Measurements from ENCODE around the gene KIF26B.
"Not testable (repeated sequence)": the region's sequence is repeated elsewhere in the genome, so short reads cannot be mapped to it uniquely, and the experiment has no call there.

The KIF26B gene

DNA sequence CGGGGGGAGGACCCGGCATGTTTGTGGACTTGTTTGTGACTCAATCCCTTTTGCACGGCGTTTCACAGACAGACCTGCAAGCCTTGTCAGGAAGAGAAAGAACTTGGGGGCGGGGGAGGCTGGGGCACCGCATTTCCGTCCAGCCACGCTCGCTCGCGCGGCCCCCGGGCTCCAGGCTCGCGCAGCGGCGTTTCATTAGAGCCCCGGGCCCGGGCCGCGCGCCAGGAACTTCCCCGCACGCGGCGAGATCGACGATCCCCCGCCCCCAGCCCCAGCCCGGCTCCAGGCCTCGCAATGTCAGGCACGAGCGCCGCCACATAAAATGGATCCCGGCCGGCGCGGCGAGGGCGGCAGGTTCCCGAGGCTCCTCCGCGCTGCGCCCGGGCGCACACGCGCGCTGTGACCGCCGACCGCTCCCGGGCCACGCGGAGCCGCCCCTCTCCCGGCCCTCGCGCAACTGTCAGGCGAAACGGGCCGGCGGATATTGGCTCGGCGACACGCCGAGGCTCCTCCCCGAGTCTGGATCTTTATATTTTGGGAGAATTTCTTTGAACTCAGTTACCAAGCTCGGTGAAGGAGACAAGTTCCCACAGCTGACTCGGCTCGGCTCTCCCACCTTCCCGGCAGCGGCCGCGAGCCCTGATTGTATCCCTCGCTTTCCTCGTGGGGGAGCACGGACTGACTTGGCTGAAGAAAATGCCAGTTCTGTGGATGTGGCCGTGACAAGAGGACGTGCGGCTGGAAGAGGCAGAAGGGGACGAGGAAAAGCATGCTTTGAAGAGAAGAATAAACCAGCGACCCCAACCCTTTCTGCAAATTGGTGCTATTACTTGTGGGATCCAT is at the start of gene KIF26B:
TSS of gene KIF26B (plus strand) at position 557 of the 843 bp plus-strand sequence. CDS start 440 bp downstream, outside the sequence.
- no peak for DNase-seq (ENCODE audit: low read depth)

GRCh38 chr1:245105042-245105441 is 49.7 kb upstream of the KIF26B start:
- no peak for DNase-seq (ENCODE audit: low read depth)

DNA sequence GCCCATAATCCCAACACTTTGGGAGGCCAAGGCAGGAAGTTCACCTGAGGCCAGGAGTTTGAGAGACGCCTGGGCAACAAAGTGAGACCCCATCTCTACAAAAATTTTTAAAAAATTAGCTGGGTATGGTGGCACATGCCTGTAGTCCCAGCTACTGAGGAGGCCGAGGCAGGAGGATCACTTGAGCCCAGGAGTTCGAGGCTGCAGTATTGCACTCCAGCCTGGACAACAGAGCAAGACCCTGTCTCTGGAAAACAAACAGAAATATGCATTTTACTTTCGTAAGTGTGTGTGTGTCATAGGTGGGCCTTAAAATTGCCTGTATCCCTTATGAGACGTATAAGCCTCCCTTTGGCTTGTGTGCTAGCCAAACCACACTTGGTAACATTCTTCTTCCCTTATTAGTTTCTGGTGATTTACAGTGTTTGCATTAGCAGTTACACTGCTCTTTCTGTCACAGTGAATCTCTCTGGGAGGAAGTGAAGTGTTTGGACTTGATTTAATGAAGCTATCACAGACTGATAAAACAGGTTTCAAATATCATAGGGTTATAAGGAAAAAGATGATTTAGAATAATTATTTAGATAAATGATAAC is 48.9 kb upstream of the KIF26B start:
- DNase-seq (ENCODE audit: low read depth) = no peak

GRCh38 chr1:245107776-245108114 is 47.0 kb upstream of the KIF26B start:
- DNase-seq (ENCODE audit: low read depth) = no peak

DNA sequence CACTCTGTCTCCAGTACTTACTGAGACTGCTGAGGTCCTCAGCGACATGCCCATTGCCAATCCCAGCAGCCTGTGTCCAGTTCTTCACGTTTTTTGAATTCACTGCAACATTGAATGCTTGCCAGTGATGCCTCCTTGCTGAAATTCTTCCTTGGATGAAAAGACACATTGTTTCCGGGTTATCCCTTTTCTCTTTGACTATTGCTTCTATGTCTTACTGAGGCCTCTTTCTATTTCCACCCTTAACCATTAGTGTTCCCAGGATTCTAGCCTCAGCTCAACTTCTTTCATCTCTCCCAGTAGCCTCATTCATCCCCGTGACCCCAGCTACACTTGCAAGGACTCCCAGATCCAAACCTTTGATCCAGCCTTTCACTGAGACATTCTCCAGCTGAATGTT is 46.5 kb upstream of the KIF26B start:
- no peak for DNase-seq (ENCODE audit: low read depth)

- no peak for DNase-seq (ENCODE audit: low read depth)
Measured at GRCh38 chr1:245108909-245109308, 45.9 kb upstream of the KIF26B start.

- no peak for DNase-seq (ENCODE audit: low read depth)
Measured at GRCh38 chr1:245110406-245110805, 44.4 kb upstream of the KIF26B start.

DNA sequence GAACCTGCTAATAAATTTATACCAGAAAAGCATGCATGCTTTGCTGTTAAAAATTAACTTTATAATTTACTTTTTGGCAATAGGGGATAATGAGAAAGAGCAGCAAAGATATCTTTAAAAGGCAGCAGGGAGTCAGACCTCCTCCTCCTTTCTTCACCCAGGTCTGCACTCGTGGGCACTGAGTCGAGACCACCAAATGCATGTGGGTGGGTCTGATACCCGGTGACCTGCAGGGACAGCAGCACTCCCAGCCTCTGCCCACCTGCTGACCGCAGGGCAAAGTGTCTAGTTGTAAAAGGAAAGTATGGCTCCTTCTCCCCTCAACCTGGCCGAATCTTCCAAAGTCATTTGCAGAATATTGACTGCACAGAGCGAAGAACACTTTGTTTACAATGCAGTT is 43.7 kb upstream of the KIF26B start:
- no peak for DNase-seq (ENCODE audit: low read depth)

DNA sequence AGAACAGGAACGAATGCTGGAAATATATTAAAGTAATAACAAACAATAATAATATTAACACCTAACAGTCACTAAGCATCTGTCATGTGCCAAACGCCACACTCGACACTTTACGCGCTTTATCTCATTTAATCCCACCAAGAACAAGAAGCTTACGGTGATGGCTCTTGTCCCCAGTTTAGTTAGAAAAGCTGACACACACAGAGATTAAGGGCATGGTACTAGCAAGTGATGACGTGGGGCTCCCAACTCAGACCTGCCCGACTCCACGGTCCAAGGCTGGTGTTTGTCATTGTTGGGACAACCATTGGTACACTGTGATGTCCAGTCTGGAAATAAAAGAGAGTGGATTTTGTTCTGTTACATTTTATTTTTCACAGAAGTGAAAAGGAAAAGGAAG is 41.1 kb upstream of the KIF26B start:
- DNase-seq (ENCODE audit: low read depth) = no peak

GRCh38 chr1:245116131-245116530 is 38.7 kb upstream of the KIF26B start:
- no peak for DNase-seq (ENCODE audit: low read depth)

DNA sequence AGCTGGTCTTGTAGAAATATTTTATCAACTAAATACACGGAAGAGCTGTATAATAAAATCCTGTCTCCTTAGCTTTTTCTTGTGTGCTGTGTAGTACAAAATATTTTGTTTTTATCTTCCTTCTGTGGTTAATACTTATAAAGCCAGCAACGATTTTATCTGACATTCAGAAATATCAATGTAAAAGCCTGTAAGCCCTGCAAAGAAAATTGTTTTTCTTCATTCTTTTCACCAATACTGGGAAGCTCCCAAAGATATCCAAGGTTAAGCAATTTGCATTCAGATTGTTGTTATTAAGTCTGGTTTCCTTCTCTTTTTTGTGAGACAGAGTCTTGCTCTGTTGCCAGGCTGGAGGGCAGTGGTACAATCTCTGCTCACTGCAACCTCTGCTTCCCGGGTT is 38.0 kb upstream of the KIF26B start:
- no peak for DNase-seq (ENCODE audit: low read depth)

DNA sequence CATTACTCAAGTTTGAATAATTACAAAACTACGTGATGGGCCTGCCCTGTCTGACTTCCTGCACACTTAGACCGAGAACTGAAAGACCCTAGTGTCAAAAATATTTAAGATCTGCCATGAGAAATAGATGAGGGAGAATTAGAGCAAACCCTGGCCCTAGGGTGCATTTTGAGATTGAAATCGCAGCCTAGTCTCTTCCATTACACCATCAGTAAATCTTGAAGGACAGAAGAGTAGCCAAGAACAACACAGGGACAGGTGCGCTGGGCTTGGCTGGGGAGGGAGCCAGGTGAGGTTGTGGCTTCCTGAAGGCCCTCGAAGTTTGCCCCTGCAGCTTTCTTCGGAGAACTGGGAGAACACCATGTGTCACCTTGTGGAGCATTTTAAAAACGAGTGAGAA is 36.7 kb upstream of the KIF26B start:
- DNase-seq (ENCODE audit: low read depth) = no peak

DNA sequence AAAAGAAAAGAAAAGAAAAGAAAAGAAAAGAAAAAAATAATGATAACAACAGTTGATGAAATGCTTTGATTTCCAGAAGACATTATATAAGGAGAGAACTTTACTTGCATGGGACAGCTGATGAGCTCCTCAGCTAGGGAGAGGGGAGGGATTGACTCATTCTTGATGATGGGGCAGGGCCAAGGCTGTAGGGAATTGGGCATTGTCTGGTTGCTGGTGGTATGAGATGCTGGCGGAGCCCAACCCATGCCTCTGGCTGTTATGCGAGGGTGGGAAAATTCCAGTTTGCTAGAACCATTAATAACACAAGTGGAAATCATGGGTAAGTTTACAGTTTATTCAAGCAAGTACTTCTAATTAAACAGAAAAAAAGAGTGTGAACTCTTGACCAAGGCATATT is 36.0 kb upstream of the KIF26B start:
- no peak for DNase-seq (ENCODE audit: low read depth)

DNA sequence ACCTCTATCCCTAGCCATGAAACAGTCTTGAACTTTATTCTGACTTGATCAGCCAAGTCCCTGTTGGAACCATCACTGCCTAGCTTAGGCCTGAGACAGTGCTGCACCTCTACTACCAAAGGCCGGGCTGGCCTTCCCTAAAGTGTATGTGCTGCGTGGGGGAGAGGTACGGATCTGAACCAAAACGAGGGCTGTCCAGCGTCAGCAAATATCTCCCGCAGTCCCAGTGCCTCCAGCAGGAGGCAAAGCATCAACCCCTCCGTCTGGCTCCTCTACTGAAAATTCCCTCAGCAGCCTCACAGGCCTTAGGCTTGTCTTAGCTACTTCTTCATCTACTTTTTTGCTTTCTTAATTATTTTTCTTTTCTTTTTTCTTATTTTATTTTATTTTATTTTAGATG is 33.3 kb upstream of the KIF26B start:
- no peak for DNase-seq (ENCODE audit: low read depth)

DNA sequence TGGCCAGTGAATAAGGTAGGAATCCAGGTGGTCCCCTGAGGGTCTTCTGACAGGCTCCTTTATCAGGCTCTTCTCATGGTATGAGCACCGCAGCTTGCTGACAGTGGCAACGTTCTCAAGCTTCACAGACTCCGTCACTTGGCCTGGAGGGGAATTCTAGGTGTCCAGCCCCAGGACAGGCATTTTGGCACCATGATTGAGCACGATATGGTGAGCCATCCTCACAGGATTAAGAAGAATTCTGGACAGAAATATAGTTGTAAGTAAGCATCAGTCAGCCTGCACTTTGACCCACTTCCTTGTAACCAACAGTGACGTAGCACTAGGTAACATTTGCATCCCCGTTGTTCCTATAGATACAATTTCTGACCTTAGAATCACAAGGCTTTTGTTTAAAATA is 30.5 kb upstream of the KIF26B start:
- no peak for DNase-seq (ENCODE audit: low read depth)

DNA sequence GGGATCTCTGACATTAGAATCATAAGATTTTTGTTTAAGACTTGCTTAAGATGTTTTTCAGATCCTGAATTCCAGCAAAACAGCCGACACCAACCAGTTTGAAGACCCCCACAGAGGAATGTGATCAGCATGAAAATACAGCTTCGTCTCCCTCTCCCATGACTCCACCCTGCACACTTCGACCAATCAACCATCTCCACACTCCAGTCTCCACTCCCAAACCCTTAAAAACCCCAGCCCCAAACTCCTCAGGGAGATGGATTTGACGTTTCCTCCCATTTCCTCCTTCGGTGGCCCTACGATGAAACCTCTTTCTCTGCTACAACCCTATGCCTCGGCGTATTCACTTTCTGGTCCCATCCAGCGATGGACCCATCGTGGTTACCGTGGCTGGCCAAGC is 30.1 kb upstream of the KIF26B start:
- DNase-seq (ENCODE audit: low read depth) = no peak

DNA sequence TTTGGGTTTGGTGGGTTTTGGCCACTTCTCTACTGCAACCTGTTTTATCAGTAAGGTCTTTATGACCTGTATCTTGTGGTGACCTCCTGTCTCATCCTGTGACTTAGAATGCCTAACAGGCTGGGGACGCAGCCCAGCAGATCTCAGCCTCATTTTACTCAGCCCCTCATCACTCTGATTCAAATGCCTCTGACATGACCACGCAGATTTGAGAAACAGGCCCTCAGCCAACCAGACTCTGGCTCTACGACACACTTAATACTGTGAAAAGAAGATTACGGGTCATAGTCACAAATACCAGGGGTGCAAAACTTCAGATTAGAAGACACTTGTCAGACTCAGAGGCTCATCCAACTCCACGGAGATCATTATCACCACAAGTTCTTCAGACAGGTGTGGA is 28.3 kb upstream of the KIF26B start:
- DNase-seq (ENCODE audit: low read depth) = no peak

DNA sequence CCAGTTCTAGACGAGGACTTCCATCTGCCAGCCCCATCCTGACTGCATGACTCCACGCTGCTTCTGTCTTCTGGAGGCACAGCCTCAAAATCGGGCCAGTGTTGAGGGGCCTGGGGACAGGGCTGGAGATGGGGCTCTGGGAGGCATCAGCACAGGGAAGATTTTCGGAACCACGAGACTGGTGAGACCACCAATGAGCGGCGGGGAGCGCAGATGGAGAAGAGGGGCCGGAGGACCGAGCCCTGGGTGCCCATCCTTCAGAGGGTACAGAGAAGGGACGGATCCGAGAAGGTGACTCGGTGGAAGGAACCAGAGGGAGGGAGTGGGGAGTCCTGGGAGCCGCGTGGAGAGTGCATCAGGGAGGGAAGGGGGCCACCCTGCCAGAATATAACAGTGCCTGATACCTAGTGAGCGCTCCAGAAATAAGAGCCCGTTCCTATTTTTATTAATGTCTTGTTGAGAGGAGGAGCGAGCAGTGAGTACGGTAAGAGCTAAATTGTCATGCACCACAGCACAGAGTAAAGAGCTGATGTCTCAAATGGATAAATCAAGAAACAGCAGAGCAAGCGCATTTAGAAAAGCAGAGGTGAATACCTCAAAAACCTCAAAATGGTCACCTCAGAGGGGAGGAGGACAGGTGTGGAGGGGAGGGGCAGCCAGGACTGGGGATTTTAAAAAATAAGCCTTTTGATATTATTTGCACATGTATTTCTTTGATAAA is 26.2 kb upstream of the KIF26B start:
- DNase-seq (ENCODE audit: low read depth) = no peak

- no peak for DNase-seq (ENCODE audit: low read depth)
Measured at GRCh38 chr1:245129319-245130240, 25.2 kb upstream of the KIF26B start.

GRCh38 chr1:245130281-245131025 is 24.3 kb upstream of the KIF26B start:
- not testable (repeated sequence) for DNase-seq (ENCODE audit: low read depth)

GRCh38 chr1:245131026-245131393 is 23.8 kb upstream of the KIF26B start:
- no peak for DNase-seq (ENCODE audit: low read depth)

Measured in activated T-helper 1 cell treated with Interleukin-2 at 50 U/mL for 16 hours (primary cell).